ENCODE measurements around the gene PINK1.

The PINK1 gene

GRCh38 chr1:20696397-20697333 lies 63.4 kb downstream of the PINK1 start (continued):
- TF ChIP-seq ZNF280C (tag by site-specific recombination; IDR thresholded peaks at IDR 0.05) (no peak), GLI2 (tag by site-specific recombination; IDR thresholded peaks at IDR 0.05; ENCODE audit: borderline replicate concordance, low read depth) (no peak), PRDM10 (tag by site-specific recombination; IDR thresholded peaks at IDR 0.05) (peak; percentile 89), ZNF398 (tag by site-specific recombination; IDR thresholded peaks at IDR 0.05) (peak; percentile 62), KLF10 (tag by site-specific recombination; IDR thresholded peaks at IDR 0.05) (no peak), ZNF433 (tag by site-specific recombination; IDR thresholded peaks at IDR 0.05; ENCODE audit: low read depth) (no peak), KLF9 (tag by site-specific recombination; IDR thresholded peaks at IDR 0.05; ENCODE audit: low read depth) (peak; percentile 37; the same call in 1 of the 2 replicates), ZNF560 (tag by site-specific recombination; IDR thresholded peaks at IDR 0.05; ENCODE audit: borderline replicate concordance) (no peak), SP2 (tag by site-specific recombination; IDR thresholded peaks at IDR 0.05) (0 out of 2 replicates have a peak, but pooled peaks have one; percentile 50), KLF7 (tag by site-specific recombination; IDR thresholded peaks at IDR 0.05; ENCODE audit: borderline replicate concordance) (peak; percentile 70; the same call in 1 of the 2 replicates), ZNF529 (tag by site-specific recombination; IDR thresholded peaks at IDR 0.05; ENCODE audit: insufficient replicate concordance) (no peak), ZNF221 (tag by site-specific recombination; IDR thresholded peaks at IDR 0.05; ENCODE audit: borderline replicate concordance) (no peak), BCL11A (tag by site-specific recombination; IDR thresholded peaks at IDR 0.05; ENCODE audit: low read depth) (peak; percentile 47; the same call in 1 of the 2 replicates), YY2 (tag by site-specific recombination; IDR thresholded peaks at IDR 0.05) (0 out of 2 replicates have a peak, but pooled peaks have one; percentile 58), ZNF16 (tag by site-specific recombination; IDR thresholded peaks at IDR 0.05; ENCODE audit: low read depth) (no peak), MZF1 (tag by site-specific recombination; IDR thresholded peaks at IDR 0.05; ENCODE audit: borderline replicate concordance) (peak; percentile 77; the same call in 1 of the 2 replicates), SP7 (tag by site-specific recombination; IDR thresholded peaks at IDR 0.05) (peak; percentile 68), ZNF175 (tag by site-specific recombination; IDR thresholded peaks at IDR 0.05) (no peak), ZNF394 (tag by site-specific recombination; IDR thresholded peaks at IDR 0.05; ENCODE audit: borderline replicate concordance) (peak; percentile 47; the same call in 1 of the 2 replicates), ZBTB49 (tag by site-specific recombination; IDR thresholded peaks at IDR 0.05; ENCODE audit: low read depth) (no peak), TSHZ1 (tag by site-specific recombination; IDR thresholded peaks at IDR 0.05; ENCODE audit: borderline replicate concordance) (peak; percentile 51; the same call in 1 of the 2 replicates), ZNF747 (tag by site-specific recombination; IDR thresholded peaks at IDR 0.05) (no peak)

Measured in HEK293 (cell line).